H9 (cell line): Measurements from ENCODE around the gene OXCT2. TPM values are rescaled to one million over a fixed set of nuclear protein-coding genes. Genes with fewer than 3 reads are reported as not detected.
A peak's percentile ranks its signal among the peaks of the same experiment; 100 is the strongest.

Experiments used
- DNase-seq: peaks from one replicate; pipeline ENCODE4 v3.0.0-alpha.2; 2017
- H2AFZ ChIP-seq: one replicate; pipeline ENCODE4 v1.6.1; 2013; ENCODE audit warnings: mild to moderate bottlenecking, low read length, control low read depth, moderate library complexity
- H2AK5ac ChIP-seq: 2 replicates; pipeline ENCODE4 v1.6.1; 2013; ENCODE audit warnings: low read length, control low read depth, mixed read lengths; ENCODE audit not compliant: insufficient read length
- H2BK120ac ChIP-seq: one replicate; pipeline ENCODE4 v1.6.1; 2013; ENCODE audit warnings: low read depth, mild to moderate bottlenecking, low read length, control low read depth, inconsistent platforms; ENCODE audit not compliant: poor library complexity, severe bottlenecking
- H2BK12ac ChIP-seq: 2 replicates; pipeline ENCODE4 v1.6.1; 2013; ENCODE audit warnings: low read length, control low read depth, mixed read lengths, low read depth; ENCODE audit not compliant: insufficient read length
- H2BK15ac ChIP-seq: 2 replicates; pipeline ENCODE4 v1.6.1; 2013; ENCODE audit warnings: low read depth, low read length, control low read depth
- H2BK20ac ChIP-seq: one replicate; pipeline ENCODE4 v1.6.1; 2013; ENCODE audit warnings: low read depth, mild to moderate bottlenecking, low read length, control low read depth, inconsistent platforms; ENCODE audit not compliant: poor library complexity, severe bottlenecking
- H2BK5ac ChIP-seq: 2 replicates; pipeline ENCODE4 v1.6.1; 2013; ENCODE audit warnings: low read length, control low read depth, mixed read lengths; ENCODE audit not compliant: insufficient read length
- H3K14ac ChIP-seq: 2 replicates; pipeline ENCODE4 v1.6.1; 2013; ENCODE audit warnings: low read length, control low read depth; ENCODE audit not compliant: insufficient read depth
- H3K18ac ChIP-seq: 2 replicates; pipeline ENCODE4 v1.6.1; 2013; ENCODE audit warnings: low read depth, mild to moderate bottlenecking, mixed read lengths, low read length, control low read depth; ENCODE audit not compliant: insufficient read length
- H3K23ac ChIP-seq: 2 replicates; pipeline ENCODE4 v1.6.1; 2013; ENCODE audit warnings: low read length, control low read depth, mixed read lengths, low read depth; ENCODE audit not compliant: insufficient read length
- H3K23me2 ChIP-seq: 2 replicates; pipeline ENCODE4 v1.6.1; 2013; ENCODE audit warnings: low read depth, mild to moderate bottlenecking, mixed read lengths, low read length, control low read depth; ENCODE audit not compliant: insufficient read length, poor library complexity, severe bottlenecking
- H3K27ac ChIP-seq: 2 replicates; pipeline ENCODE4 v1.5.1; 2013; ENCODE audit warnings: low read length, control low read depth, mixed read lengths, low read depth; ENCODE audit not compliant: insufficient read length
- H3K27me3 ChIP-seq: 2 replicates; pipeline ENCODE4 v1.6.1; 2013; ENCODE audit warnings: low read length, control low read depth, inconsistent platforms; ENCODE audit not compliant: insufficient read depth
- H3K4ac ChIP-seq: 2 replicates; pipeline ENCODE4 v1.6.1; 2013; ENCODE audit warnings: low read depth, mild to moderate bottlenecking, control low read depth, inconsistent platforms, low read length, moderate library complexity
- H3K4me1 ChIP-seq: 2 replicates; pipeline ENCODE4 v1.6.1; 2013; ENCODE audit warnings: low read length, control low read depth, inconsistent platforms; ENCODE audit not compliant: insufficient read depth
- H3K4me2 ChIP-seq: 2 replicates; pipeline ENCODE4 v1.6.1; 2013; ENCODE audit warnings: low read length, control low read depth, mixed read lengths; ENCODE audit not compliant: insufficient read length, insufficient read depth
- H3K56ac ChIP-seq: 2 replicates; pipeline ENCODE4 v1.6.1; 2013; ENCODE audit warnings: low read depth, mild to moderate bottlenecking, mixed read lengths, low read length, control low read depth; ENCODE audit not compliant: insufficient read length
- H3K79me1 ChIP-seq: 2 replicates; pipeline ENCODE4 v1.6.1; 2013; ENCODE audit warnings: low read depth, mild to moderate bottlenecking, moderate library complexity, low read length, control low read depth, inconsistent platforms; ENCODE audit not compliant: insufficient read depth, poor library complexity, severe bottlenecking
- H3K79me2 ChIP-seq: 2 replicates; pipeline ENCODE4 v1.6.1; 2013; ENCODE audit warnings: low read length, control low read depth, inconsistent platforms; ENCODE audit not compliant: insufficient read depth
- H3K9ac ChIP-seq: 2 replicates; pipeline ENCODE4 v1.6.1; 2013; ENCODE audit warnings: low read length, control low read depth, mixed read lengths; ENCODE audit not compliant: insufficient read length; ENCODE audit errors: extremely low read depth
- H3K9me3 ChIP-seq: one replicate; pipeline ENCODE4 v1.6.1; 2013; ENCODE audit warnings: low read depth, low read length, inconsistent platforms; ENCODE audit not compliant: control insufficient read depth
- H3T11ph ChIP-seq: one replicate; pipeline ENCODE4 v1.6.1; 2013; ENCODE audit warnings: mild to moderate bottlenecking, low read length, control low read depth, inconsistent platforms
- H4K20me1 ChIP-seq: one replicate; pipeline ENCODE4 v1.6.1; 2013; ENCODE audit not compliant: control insufficient read depth, insufficient read length, insufficient read depth
- H4K5ac ChIP-seq: 2 replicates; pipeline ENCODE4 v1.6.1; 2013; ENCODE audit warnings: low read depth, mild to moderate bottlenecking, mixed read lengths, low read length, control low read depth; ENCODE audit not compliant: insufficient read length
- H4K8ac ChIP-seq: replicated peaks from 2 replicates; pipeline ENCODE4 v1.6.1; 2013; ENCODE audit warnings: low read length, control low read depth, mixed read lengths, low read depth; ENCODE audit not compliant: insufficient read length
- H4K91ac ChIP-seq: 2 replicates; pipeline ENCODE4 v1.6.1; 2013; ENCODE audit warnings: low read depth, mild to moderate bottlenecking, moderate library complexity, mixed read lengths, low read length, control low read depth; ENCODE audit not compliant: insufficient read length
- H3K27ac Mint-ChIP-seq, 3 experiments: 2 replicates in 2 of 3; 3 replicates in 1 of 3; pipeline ENCODE4 v1.8.0; 2020 to 2021; ENCODE audit warnings: mixed read lengths in 3 of 3, mild to moderate bottlenecking in 1 of 3, moderate library complexity in 1 of 3
- H3K27me3 Mint-ChIP-seq: 2 replicates; pipeline ENCODE4 v1.8.0; 2021; ENCODE audit warnings: low read depth, mild to moderate bottlenecking, moderate library complexity, mixed read lengths
- H3K36me3 Mint-ChIP-seq, 3 experiments: 2 replicates in 2 of 3; 3 replicates in 1 of 3; pipeline ENCODE4 v1.8.0; 2020 to 2021; ENCODE audit warnings: low read depth in 3 of 3, mixed read lengths in 3 of 3; ENCODE audit not compliant: insufficient read depth in 1 of 3
- H3K4me1 Mint-ChIP-seq, 2 experiments: 2 replicates each; pipeline ENCODE4 v1.8.0; 2020; ENCODE audit warnings: mixed read lengths in 2 of 2
- H3K4me3 Mint-ChIP-seq, 2 experiments: 2 replicates in 1 of 2; 3 replicates in 1 of 2; pipeline ENCODE4 v1.8.0; 2020 to 2021; ENCODE audit warnings: mild to moderate bottlenecking in 2 of 2, mixed read lengths in 2 of 2, moderate library complexity in 1 of 2
- H3K9me3 Mint-ChIP-seq, 2 experiments: 2 replicates in 1 of 2; 3 replicates in 1 of 2; pipeline ENCODE4 v1.8.0; 2020; ENCODE audit warnings: mild to moderate bottlenecking in 2 of 2, mixed read lengths in 2 of 2, moderate library complexity in 1 of 2
- CTCF ChIP-seq: fragments of 200-600 bp; sonication (generic); conservative IDR thresholded peaks from 3 replicates; pipeline ENCODE4 v1.8.0; 2021; ENCODE audit warnings: antibody characterized with exemption, mild to moderate bottlenecking
- WGBS: extraction: QIAGEN DNeasy Blood & Tissue Kit; methylation state at CpG from one replicate; pipeline ENCODE4 v1.1.7; 2013; ENCODE audit warnings: missing lambda C conversion rate, low lambda C conversion rate, mixed read lengths; ENCODE audit not compliant: insufficient read length; ENCODE audit errors: extremely low coverage; 5-methylcytosine and 5-hydroxymethylcytosine counted together
- total RNA-seq: library from RNA; stranded (reverse); gene quantifications from 2 replicates; pipeline ENCODE4 v1.2.1, GENCODE V29; 2021

The OXCT2 gene
- total RNA-seq, 1 experiment from 2014 or later, result 3.7 TPM

GRCh38 chr1:39752703-39753102, 18.4 kb downstream of the OXCT2 start:
- H3K4me3 Mint-ChIP-seq, result no peak overlapping the region
- Histone ChIP-seq H3K79me1 (no peaks in the 10 kb centered on the region), H4K8ac (no peak overlapping the region), H2BK120ac (no peak overlapping the region), H3K4me2 (no peak overlapping the region), H2BK20ac (no peak overlapping the region), H3K27me3 (no peaks in the 10 kb centered on the region), H3T11ph (no peak overlapping the region), H3K4me1 (no peaks in the 10 kb centered on the region), H3K4ac (no peak overlapping the region), H3K27ac (no peak overlapping the region), H3K56ac (no peak overlapping the region), H3K9ac (no peak overlapping the region), H3K23ac (no peak overlapping the region), H3K79me2 (no peaks in the 10 kb centered on the region), H2BK5ac (no peak overlapping the region), H2AFZ (no peak overlapping the region), H3K9me3 (no peaks in the 10 kb centered on the region), H2BK12ac (no peak overlapping the region), H4K5ac (no peak overlapping the region), H3K14ac (no peak overlapping the region), H4K91ac (no peak overlapping the region), H3K18ac (no peak overlapping the region), H2AK5ac (no peak overlapping the region), H4K20me1 (no peaks in the 10 kb centered on the region), H2BK15ac (no peak overlapping the region), H3K23me2 (no peaks in the 10 kb centered on the region)
- WGBS, result no CpG with 5 or more reads among the region's 6 CpGs
- no peak for TF ChIP-seq CTCF
- H3K27me3 Mint-ChIP-seq, result no peaks in the 10 kb centered on the region
- H3K9me3 Mint-ChIP-seq, result no peaks in the 10 kb centered on the region
- peaks cover 25 to 87% (median 61%) of the 10 kb centered on the region in 3 experiments; a peak in 6 of 7 replicates for H3K36me3 Mint-ChIP-seq
- H3K4me1 Mint-ChIP-seq, result no peaks in the 10 kb centered on the region
- H3K27ac Mint-ChIP-seq, result no peak overlapping the region
- peak; percentile 12 for DNase-seq
